ENCODE results near the gene PLEKHJ1.

DNA sequence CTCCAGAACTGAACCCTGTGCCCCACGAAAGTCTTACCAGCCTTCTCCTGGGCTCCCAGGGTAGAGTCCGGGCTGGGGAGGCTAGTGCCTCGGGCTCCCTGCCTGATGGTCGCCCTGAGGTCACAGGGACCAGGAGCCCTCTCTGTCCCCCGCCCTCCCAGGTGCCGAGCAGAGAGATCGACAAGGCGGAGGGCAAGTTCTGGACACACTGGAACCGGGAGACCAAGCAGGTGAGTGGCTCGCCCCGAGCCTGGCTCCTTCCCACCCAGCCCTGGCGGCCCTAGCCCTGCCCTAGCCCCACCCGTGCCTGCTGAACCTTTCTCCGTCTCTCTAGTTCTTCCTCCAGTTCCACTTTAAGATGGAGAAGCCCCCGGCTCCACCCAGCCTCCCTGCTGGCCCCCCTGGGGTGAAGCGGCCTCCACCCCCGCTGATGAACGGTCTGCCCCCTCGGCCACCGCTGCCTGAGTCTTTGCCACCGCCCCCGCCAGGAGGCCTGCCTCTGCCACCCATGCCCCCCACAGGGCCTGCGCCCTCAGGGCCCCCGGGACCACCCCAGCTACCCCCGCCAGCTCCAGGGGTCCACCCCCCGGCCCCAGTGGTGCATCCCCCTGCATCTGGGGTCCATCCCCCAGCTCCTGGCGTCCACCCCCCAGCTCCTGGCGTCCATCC, 11.4 kb upstream of the PLEKHJ1 start:
- TF ChIP-seq, protein P1, sequence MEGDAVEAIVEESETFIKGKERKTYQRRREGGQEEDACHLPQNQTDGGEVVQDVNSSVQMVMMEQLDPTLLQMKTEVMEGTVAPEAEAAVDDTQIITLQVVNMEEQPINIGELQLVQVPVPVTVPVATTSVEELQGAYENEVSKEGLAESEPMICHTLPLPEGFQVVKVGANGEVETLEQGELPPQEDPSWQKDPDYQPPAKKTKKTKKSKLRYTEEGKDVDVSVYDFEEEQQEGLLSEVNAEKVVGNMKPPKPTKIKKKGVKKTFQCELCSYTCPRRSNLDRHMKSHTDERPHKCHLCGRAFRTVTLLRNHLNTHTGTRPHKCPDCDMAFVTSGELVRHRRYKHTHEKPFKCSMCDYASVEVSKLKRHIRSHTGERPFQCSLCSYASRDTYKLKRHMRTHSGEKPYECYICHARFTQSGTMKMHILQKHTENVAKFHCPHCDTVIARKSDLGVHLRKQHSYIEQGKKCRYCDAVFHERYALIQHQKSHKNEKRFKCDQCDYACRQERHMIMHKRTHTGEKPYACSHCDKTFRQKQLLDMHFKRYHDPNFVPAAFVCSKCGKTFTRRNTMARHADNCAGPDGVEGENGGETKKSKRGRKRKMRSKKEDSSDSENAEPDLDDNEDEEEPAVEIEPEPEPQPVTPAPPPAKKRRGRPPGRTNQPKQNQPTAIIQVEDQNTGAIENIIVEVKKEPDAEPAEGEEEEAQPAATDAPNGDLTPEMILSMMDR (IDR thresholded peaks at IDR 0.05): no peak
- TF ChIP-seq FOXK1 (CRISPR knock-in tag; IDR thresholded peaks at IDR 0.05): no peak
- TF ChIP-seq, protein P2, sequence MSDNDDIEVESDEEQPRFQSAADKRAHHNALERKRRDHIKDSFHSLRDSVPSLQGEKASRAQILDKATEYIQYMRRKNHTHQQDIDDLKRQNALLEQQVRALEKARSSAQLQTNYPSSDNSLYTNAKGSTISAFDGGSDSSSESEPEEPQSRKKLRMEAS (CRISPR knock-in tag; IDR thresholded peaks at IDR 0.05): no peak
- TF ChIP-seq, protein P3, sequence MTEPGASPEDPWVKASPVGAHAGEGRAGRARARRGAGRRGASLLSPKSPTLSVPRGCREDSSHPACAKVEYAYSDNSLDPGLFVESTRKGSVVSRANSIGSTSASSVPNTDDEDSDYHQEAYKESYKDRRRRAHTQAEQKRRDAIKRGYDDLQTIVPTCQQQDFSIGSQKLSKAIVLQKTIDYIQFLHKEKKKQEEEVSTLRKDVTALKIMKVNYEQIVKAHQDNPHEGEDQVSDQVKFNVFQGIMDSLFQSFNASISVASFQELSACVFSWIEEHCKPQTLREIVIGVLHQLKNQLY (CRISPR knock-in tag; IDR thresholded peaks at IDR 0.05): no peak
- no peak for TF ChIP-seq ATF1 (CRISPR knock-in tag; IDR thresholded peaks at IDR 0.05)
- TF ChIP-seq, protein P4, sequence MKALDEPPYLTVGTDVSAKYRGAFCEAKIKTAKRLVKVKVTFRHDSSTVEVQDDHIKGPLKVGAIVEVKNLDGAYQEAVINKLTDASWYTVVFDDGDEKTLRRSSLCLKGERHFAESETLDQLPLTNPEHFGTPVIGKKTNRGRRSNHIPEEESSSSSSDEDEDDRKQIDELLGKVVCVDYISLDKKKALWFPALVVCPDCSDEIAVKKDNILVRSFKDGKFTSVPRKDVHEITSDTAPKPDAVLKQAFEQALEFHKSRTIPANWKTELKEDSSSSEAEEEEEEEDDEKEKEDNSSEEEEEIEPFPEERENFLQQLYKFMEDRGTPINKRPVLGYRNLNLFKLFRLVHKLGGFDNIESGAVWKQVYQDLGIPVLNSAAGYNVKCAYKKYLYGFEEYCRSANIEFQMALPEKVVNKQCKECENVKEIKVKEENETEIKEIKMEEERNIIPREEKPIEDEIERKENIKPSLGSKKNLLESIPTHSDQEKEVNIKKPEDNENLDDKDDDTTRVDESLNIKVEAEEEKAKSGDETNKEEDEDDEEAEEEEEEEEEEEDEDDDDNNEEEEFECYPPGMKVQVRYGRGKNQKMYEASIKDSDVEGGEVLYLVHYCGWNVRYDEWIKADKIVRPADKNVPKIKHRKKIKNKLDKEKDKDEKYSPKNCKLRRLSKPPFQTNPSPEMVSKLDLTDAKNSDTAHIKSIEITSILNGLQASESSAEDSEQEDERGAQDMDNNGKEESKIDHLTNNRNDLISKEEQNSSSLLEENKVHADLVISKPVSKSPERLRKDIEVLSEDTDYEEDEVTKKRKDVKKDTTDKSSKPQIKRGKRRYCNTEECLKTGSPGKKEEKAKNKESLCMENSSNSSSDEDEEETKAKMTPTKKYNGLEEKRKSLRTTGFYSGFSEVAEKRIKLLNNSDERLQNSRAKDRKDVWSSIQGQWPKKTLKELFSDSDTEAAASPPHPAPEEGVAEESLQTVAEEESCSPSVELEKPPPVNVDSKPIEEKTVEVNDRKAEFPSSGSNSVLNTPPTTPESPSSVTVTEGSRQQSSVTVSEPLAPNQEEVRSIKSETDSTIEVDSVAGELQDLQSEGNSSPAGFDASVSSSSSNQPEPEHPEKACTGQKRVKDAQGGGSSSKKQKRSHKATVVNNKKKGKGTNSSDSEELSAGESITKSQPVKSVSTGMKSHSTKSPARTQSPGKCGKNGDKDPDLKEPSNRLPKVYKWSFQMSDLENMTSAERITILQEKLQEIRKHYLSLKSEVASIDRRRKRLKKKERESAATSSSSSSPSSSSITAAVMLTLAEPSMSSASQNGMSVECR (CRISPR knock-in tag; IDR thresholded peaks at IDR 0.05; ENCODE audit: borderline replicate concordance): no peak
- TF ChIP-seq, protein P5, sequence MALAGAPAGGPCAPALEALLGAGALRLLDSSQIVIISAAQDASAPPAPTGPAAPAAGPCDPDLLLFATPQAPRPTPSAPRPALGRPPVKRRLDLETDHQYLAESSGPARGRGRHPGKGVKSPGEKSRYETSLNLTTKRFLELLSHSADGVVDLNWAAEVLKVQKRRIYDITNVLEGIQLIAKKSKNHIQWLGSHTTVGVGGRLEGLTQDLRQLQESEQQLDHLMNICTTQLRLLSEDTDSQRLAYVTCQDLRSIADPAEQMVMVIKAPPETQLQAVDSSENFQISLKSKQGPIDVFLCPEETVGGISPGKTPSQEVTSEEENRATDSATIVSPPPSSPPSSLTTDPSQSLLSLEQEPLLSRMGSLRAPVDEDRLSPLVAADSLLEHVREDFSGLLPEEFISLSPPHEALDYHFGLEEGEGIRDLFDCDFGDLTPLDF (CRISPR knock-in tag; IDR thresholded peaks at IDR 0.05): no peak

Measured in WTC11 (cell line).